CD4-positive, alpha-beta T cell treated with Interleukin-21 for 1 hour (primary cell): Measurements from ENCODE around the gene UNC5B.
A peak's percentile ranks its signal among the peaks of the same experiment; 100 is the strongest.

Experiments used
- DNase-seq: peaks from one replicate; pipeline ENCODE4 v3.0.0-alpha.2; 2020

Gene UNC5B

DNA sequence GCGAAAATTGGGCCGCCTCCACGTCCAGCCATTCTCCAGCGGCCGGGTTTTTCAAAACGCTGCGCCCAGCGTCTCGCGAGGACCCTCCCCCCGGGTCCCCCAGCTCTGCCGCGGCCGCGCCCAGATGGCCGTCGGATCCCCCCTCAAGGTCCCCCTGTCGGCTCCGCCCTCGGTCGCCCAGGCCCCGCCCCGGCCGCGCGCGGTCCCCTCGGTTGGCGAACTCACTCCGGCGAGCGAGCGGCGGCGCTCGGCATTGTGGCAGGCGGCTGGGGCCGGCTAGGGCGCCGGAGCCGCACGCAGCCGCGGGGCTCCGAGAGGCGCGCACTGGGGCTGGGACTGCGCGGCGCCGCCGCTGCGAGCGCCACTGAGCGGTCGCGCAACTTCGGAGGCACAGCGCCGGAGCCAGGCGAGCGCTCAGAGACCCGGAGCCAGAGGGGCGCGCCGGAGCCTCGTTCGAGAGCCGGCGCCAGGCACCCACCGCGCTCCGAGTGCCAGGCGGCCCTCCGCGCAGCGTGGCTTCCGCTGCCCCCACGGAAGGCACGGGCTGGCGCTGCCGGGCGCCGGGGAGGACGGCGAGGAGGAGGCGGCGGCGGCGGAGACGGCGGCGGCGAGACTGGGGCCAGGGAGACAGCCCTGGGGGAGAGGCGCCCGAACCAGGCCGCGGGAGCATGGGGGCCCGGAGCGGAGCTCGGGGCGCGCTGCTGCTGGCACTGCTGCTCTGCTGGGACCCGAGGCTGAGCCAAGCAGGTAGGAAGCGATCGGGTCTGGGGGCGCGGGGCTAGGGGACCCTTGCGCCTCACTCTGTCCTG is at the start of gene UNC5B:
Gene UNC5B (plus strand): TSS at position 253 of the 809 bp plus-strand sequence. CDS start 416 bp downstream, at position 669.
- DNase-seq: peak; percentile 55

DNA sequence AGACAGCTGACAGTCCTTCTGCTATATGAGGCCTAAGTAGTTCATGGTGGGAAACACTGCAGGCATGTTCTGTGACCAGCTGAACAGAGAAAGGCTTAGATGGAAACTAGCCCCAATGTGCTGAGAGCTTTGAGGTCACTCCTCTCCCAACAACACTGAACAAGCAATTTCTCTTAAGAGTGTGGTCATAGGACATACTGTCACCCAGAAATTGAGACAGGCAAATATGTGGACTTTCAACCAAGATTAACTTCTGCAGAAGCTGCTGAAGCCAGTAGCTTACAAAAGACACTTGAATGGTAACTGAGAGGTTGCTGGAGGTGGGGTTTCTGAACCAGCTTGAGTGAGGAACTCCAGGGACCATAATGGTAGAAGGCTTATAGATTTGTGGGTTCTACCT is 38.9 kb upstream of the UNC5B start:
- no peak for DNase-seq

DNA sequence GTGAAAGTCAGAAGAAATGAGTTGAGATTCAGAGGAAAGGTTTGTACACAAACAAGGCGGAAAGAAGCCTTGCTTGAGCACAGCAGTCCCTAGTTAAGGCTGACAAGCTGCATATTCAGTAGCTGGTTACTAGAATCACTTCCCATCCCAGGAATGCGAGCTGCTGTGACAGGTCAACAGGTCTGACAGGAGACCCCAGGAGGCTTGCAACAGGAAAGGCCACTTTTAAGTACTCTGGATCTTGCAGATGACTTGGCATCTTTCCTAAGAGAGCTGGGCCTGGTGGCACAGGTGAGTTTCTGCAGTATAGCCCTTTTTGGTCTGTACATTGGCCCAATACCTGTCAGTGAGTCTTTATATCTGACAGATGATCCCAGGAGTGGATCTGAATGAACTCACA is 35.7 kb upstream of the UNC5B start:
- no peak for DNase-seq

DNA sequence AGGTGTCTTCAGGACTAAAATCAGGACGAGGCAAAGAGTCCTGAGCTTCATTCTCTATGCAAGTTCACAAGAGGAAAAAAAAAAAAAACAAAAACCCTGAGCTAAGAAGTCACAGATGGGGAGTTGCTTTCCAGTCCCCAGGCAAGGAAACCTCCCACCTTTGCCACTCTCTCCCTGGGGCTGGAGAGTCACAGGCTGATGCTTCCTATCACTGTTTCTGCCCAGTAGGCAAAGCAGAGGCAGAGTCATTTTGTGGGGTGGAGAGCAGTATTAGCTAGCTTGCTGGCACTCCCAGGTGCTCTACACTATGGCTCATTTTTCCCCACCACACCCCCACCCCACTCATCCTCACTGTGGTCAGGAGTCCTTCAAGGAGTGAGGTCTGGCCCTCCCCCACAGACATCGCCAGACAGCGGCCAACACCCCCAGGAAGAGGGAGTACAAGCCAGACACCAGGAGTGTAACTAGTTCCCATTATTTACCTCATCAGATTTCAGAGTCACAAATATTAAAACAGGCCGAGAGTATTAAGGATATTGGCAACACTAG is 34.6 kb upstream of the UNC5B start:
- no peak for DNase-seq

DNA sequence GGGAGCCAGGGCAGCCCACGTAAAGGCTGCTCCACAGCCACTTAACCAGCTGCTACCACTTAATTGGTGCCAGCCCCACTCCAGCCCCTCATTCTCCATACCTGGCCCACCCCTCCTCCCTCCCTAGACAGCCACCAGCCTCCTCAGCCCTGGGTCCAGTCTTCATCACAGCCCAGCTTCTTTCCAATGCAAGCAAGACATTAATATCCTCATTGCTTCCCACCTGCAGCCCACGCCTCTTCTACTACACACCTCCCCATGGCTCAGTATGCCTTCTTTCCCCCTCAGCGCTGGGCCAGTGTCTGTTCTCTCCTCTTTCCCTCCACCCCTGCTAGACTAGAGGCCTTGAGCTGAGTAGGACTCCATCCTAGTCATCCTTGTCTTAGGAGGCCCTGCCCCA is 33.5 kb upstream of the UNC5B start:
- no peak for DNase-seq

DNA sequence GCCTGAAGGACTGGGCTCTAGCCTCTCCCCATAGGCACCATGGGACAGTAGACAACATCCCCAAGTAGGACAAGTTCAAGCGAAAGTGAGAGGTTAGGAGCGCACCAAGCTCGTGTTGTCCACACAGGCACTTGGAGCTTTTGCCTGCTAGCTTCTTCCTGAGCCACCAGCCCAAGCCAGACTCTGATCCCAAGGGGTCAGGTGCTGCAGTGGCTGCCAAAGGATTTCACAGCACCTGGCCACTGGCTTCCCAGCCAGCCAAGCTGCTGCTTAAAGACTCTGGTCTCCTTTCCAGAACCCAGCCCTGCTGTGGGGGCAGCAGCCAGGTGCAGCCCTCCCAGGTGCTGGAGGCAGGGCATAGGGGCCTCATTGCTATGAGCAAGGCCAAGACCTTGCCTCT is 33.0 kb upstream of the UNC5B start:
- DNase-seq: no peak

DNA sequence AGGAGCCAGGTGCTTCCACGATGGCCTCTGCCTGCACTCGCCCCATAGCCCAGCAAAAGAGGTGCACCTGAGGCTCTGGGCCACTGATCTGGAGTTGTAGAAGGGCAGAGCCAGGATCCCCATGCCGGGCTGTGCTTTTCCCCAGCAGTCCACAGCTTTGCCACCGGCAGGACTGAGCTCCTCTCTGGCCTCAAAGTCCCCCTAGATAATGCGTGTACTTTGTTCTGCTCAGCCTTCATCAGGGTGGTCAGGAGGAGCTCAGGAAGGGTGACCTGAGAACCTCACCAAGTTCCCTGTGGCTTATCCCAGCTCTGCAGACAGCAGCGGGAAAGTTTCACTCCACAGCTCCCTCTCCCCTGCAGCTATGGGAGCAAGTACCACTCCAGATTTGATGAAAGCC is 27.9 kb upstream of the UNC5B start:
- no peak for DNase-seq

DNA sequence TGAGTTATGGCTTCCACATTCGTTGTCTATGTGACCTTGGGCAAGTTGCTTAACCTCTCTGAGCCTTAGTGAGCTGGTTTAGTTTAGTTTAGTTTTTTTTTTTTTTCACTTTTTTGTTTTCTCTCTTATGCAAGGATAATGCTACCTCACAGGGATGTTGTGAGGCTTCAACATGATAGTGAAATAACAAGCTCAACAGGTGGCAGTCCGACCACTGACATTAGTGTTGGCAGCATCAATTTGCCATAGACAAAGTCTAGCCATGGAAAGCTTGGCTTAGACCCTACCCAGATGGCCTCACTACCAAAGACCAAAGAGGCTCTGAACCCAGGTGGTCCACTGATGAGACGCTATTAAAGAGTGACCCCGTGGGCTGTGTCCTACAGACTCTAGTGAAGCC is 27.2 kb upstream of the UNC5B start:
- DNase-seq: no peak

DNA sequence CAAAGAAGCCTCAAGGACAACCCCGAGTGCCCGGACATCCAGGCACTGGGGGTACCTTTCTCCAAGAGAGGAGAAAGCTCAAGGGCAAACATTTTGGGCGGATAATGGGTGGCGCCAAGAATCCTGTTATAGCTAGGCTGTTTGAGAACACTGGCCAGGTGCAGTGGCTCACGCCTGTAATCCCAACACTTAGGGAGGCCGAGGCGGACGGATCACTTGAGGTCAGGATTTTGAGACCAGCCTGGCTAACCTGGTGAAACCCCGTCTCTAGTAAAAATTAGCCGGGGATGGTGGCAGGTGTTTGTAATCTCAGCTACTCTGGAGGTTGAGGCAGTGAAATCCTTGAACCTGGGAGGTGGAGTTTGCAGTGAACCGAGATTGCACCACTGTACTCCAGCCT is 25.2 kb upstream of the UNC5B start:
- no peak for DNase-seq

GRCh38 chr10:71187600-71187999 is 24.8 kb upstream of the UNC5B start:
- no peak for DNase-seq

GRCh38 chr10:71188201-71188600 is 24.2 kb upstream of the UNC5B start:
- DNase-seq: no peak

DNA sequence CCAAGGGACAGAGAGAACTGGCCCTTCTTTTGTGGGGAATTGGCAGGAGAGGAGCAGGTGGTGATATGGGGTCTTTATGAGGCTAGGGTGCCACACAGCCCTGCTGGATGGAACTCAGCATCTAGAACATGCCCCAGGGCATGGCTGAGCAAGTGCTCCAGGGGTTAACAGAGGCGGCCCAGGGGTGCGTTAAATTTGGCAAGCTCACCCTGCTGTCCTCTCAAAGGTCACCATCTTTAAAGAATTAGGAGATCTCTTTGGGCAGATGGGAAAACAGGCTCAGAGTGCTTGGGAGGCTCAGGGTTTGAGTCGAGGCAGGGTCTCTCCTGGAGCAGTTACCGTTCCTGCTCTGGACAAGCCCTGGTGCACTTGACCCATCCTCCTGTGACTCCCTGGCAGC is 21.4 kb upstream of the UNC5B start:
- DNase-seq: no peak

DNA sequence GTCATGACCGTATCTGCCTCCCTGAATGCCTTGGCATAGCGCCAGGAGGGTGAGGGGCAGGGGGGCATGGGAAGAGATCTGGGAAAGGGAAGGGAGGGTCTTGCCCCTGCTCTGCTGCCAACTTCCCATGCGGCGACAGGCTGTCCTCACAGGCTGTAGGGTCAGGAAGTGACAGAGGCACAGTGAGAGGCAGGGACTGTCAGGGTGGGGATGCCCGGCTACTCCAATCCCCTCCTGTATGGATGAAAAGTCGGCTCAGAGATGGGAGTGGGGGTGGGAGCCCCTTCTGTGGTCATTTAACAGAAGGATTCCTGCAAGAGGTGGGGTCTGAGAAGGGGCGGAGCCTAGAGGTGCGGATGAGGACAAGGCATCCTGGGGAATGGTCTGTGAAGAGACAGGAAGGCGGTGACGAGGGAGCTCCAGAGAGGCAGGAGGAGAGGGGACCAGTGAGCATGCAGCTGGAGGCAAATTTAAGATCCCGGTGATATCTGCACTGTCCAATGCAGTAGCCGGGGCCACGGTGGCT is 20.8 kb upstream of the UNC5B start:
- no peak for DNase-seq

GRCh38 chr10:71193516-71193915 is 18.9 kb upstream of the UNC5B start:
- DNase-seq: no peak

DNA sequence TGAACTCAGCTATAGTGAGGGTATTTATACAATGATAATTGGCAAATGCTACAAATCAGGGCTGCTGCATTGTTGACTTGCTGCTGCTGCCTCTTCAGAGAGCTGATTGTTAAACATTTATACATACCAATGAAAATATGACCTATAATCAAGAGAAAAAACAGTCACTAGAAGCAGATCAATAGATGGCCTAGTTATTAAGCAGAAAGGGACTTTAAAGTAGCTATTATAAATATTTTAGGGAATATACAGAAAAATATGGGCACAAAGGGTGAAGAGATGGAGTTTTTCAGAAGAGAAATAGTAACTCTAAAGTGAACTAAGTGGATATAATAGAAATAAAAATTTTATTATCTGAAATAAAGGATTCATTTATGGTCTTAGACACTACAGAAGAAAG is 14.4 kb upstream of the UNC5B start:
- DNase-seq: no peak

GRCh38 chr10:71201849-71202248 is 10.5 kb upstream of the UNC5B start:
- DNase-seq: no peak

GRCh38 chr10:71202314-71202713 is 10.1 kb upstream of the UNC5B start:
- DNase-seq: no peak

DNA sequence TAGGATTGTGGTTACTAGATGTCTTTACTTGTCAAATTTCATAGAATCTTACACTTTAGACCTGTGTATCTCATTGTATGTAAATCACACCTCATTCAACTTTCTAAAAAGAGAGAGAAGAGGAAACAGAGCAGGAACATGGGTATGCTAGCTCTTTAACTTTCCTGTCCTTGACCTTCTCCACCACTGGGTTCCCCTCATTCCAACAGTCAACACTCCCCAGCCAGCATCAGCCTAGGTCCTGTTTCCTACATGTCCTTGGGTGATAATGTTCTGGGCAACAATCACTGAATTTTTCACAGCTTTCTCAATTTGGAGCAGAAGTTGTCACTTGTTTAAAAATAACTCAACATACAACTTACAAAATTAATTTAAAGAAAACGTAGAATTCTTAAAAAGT is 9.2 kb upstream of the UNC5B start:
- DNase-seq: no peak

GRCh38 chr10:71203716-71204115 is 8.7 kb upstream of the UNC5B start:
- DNase-seq: no peak

DNA sequence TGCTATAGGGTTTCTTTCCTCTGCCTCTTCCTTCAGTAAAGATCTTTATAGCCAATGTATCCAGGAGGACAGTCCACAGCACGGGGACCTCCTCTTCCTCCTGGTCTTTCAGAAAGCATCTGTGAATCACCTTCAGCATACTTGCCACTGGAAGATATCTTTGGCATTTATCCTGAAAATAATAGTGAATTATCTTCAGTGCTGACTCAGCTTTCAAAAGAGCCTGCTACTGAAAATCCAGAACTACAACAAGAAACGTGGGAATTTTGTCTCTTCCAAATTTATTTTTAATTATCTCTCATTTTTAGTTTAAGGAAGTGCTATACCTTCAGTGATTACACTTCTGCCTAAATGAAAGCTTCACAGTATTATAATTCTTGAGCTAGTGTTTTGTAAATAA is 7.6 kb upstream of the UNC5B start:
- DNase-seq: no peak

DNA sequence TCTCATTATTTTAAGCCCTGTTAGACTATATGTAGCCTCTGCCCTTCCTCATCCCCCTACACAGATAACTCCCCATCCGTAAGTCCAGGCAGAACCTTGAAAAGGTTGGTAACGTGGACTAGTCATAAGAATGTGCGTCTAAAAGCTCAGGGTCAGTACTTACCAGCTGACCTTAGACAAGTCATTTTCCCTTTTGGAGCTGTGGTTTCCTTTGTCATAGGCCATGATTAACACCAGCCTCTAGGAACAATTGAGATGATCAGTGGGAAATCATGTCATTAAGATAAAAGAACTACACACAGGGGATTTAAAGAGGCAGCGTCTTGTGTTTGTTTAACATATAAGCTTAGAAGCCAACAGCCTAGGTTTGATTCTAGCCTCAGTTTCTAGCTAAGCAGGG is 6.9 kb upstream of the UNC5B start:
- no peak for DNase-seq

DNA sequence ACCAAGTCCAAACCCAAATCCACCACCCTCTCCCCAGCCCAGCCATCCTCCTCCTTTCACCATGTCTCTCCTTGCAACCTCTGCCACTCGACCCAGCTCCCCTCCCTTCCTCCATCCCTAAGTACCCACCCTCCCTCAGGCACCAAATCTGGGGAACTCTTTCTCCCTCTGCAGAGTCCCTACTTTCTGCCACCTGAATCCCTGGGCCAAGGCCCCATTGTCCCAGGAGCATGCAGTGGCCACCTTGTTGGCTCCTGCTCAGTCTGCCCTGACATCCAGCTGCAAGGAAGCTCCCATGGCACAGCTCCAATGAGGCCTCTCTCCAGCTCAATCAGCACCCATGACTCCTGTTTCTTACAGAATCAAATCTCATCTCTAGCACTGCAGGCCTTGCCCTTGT is 5.5 kb upstream of the UNC5B start:
- no peak for DNase-seq

GRCh38 chr10:71207578-71207977 is 4.8 kb upstream of the UNC5B start:
- no peak for DNase-seq

GRCh38 chr10:71209352-71209715 is 3.0 kb upstream of the UNC5B start:
- DNase-seq: no peak
